ENCODE measurements around the gene PPP1R1B. TPM values are rescaled to one million over a fixed set of nuclear protein-coding genes. Genes with fewer than 3 reads are reported as not detected.

PPP1R1B gene
- total and polyA plus RNA-seq, 2 donors (not counting 1 experiment from before 2014, with no cell fraction given), result not detected

- no peaks in the 10 kb centered on the region for H3K9me3 Mint-ChIP-seq (ENCODE audit: insufficient read depth)
- Histone ChIP-seq H3K36me3 (replicated peaks in 1 of 2; ENCODE audit: control extremely low read depth in 1 of 2, control insufficient read depth in 1 of 2, extremely low read depth in 1 of 2, insufficient read depth in 2 of 2, low read length in 1 of 2) (peaks cover 0 to 36% of the 10 kb centered on the region in 2 experiments), H3K9ac (ENCODE audit: low read length) (no peak overlapping the region), H3K4me3 (ENCODE audit: control extremely low read depth in 1 of 5, extremely low read depth in 1 of 5, insufficient read depth in 1 of 5, low read depth in 2 of 5, low read length in 4 of 5) (no peak overlapping the region), H3K4me2 (replicated peaks; ENCODE audit: low read depth, low read length, poor library complexity, severe bottlenecking) (peak overlapping the region; percentile 58), H3K79me2 (ENCODE audit: control insufficient read depth, insufficient read depth, low read length) (peaks cover 11% of the 10 kb centered on the region), H2AFZ (ENCODE audit: insufficient read depth, low read depth, low read length, poor library complexity, severe bottlenecking) (no peak overlapping the region), H3K9me3 (ENCODE audit: control extremely low read depth in 1 of 3, control insufficient read depth in 2 of 3, insufficient read depth in 1 of 3, low read length in 2 of 3) (no peaks in the 10 kb centered on the region), H3K4me1 (ENCODE audit: control insufficient read depth in 2 of 2, insufficient read depth in 2 of 2, low read length in 2 of 2) (peaks cover 34 to 55% of the 10 kb centered on the region in 2 donors), H4K20me1 (ENCODE audit: control insufficient read depth, insufficient read depth, low read length, poor library complexity, severe bottlenecking) (no peaks in the 10 kb centered on the region), H3K27me3 (replicated peaks in 1 of 4; ENCODE audit: control extremely low read depth in 1 of 4, control insufficient read depth in 3 of 4, insufficient read depth in 4 of 4, low read length in 3 of 4) (no peaks in the 10 kb centered on the region), H3K27ac (ENCODE audit: low read length in 2 of 2) (peak overlapping the region; percentile 81)
- no peak for TF ChIP-seq EZH2 (IDR thresholded peaks at IDR 0.05; ENCODE audit: borderline replicate concordance, insufficient read depth, low read depth, low read length, poor library complexity, severe bottlenecking)
- TF ChIP-seq, protein P1, sequence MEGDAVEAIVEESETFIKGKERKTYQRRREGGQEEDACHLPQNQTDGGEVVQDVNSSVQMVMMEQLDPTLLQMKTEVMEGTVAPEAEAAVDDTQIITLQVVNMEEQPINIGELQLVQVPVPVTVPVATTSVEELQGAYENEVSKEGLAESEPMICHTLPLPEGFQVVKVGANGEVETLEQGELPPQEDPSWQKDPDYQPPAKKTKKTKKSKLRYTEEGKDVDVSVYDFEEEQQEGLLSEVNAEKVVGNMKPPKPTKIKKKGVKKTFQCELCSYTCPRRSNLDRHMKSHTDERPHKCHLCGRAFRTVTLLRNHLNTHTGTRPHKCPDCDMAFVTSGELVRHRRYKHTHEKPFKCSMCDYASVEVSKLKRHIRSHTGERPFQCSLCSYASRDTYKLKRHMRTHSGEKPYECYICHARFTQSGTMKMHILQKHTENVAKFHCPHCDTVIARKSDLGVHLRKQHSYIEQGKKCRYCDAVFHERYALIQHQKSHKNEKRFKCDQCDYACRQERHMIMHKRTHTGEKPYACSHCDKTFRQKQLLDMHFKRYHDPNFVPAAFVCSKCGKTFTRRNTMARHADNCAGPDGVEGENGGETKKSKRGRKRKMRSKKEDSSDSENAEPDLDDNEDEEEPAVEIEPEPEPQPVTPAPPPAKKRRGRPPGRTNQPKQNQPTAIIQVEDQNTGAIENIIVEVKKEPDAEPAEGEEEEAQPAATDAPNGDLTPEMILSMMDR (IDR thresholded peaks at IDR 0.05), result no peak
- ChIA-PET POLR2A (no interaction called here), CTCF (interaction anchor here (0.6 to 1.6 kb wide), 7 partner anchors 8 to 40 kb away, joined by 3 to 7 read pairs (median 5); partner anchors contain the start of gene PNMT)
- WGBS (ENCODE audit: insufficient coverage), result 95% methylated on average over 28 of the region's 35 CpGs
- ATAC-seq (ENCODE audit: low read depth) (no peak), DNase-seq (no peak)
- peak overlapping the region; percentile 47 for H3K4me3 Mint-ChIP-seq
- no peaks in the 10 kb centered on the region for H3K27me3 Mint-ChIP-seq
- H3K4me1 Mint-ChIP-seq, result peaks cover 39% of the 10 kb centered on the region
- intact Hi-C loops (cut with micrococcal nuclease), result no loop called here
- peak overlapping the region; percentile 61 for H3K27ac Mint-ChIP-seq
Measured at GRCh38 chr17:39660397-39661385, 33.9 kb downstream of the PPP1R1B start.

Data from B cell (primary cell).